Measurements from ENCODE around the gene ELOVL2. TPM values are rescaled to one million over a fixed set of nuclear protein-coding genes. Genes with fewer than 3 reads are reported as not detected.

Gene ELOVL2
- total and polyA plus RNA-seq, 2 experiments from 2014 or later = 13.6 to 20.8 TPM

GRCh38 chr6:10949579-10950490 is 94.3 kb downstream of the ELOVL2 start:
- DNase-seq (ENCODE audit: low spot score) = no peak
- Histone ChIP-seq H3K4me1 (ENCODE audit: insufficient read depth) (no peaks in the 10 kb centered on the region), H3K9me3 (ENCODE audit: low read depth) (no peaks in the 10 kb centered on the region), H3K4me2 (no peak overlapping the region), H3K79me2 (no peaks in the 10 kb centered on the region), H3K27me3 (no peaks in the 10 kb centered on the region), H3K4me3 (no peak overlapping the region), H3K36me3 (replicated peaks; ENCODE audit: insufficient read depth, low read depth) (no peaks in the 10 kb centered on the region), H4K20me1 (ENCODE audit: insufficient read depth, poor library complexity, severe bottlenecking) (no peaks in the 10 kb centered on the region), H2AFZ (no peak overlapping the region), H3K27ac (no peak overlapping the region), H3K9me2 (replicated peaks; ENCODE audit: insufficient read depth) (no peaks in the 10 kb centered on the region)
- TF ChIP-seq CTCF (IDR thresholded peaks at IDR 0.05; ENCODE audit: poor library complexity) (no peak), EZH2 (IDR thresholded peaks at IDR 0.05; ENCODE audit: borderline replicate concordance) (no peak), EZH2phosphoT487 (IDR thresholded peaks at IDR 0.05; ENCODE audit: low read depth, severe bottlenecking, unreplicated experiment) (no peak)
- whole genome bisulfite sequencing (ENCODE audit: low lambda C conversion rate, missing lambda C conversion rate) = 86% methylated on average over 6 of the region's 6 CpGs

- no peak for DNase-seq (ENCODE audit: low spot score)
- no peaks in the 10 kb centered on the region for H3K79me2 ChIP-seq
- H3K4me3 ChIP-seq = no peak overlapping the region
- no peak overlapping the region for H2AFZ ChIP-seq
- no peaks in the 10 kb centered on the region for H4K20me1 ChIP-seq (ENCODE audit: insufficient read depth, poor library complexity, severe bottlenecking)
- 93% methylated on average over 5 of the region's 5 CpGs for WGBS (ENCODE audit: low lambda C conversion rate, missing lambda C conversion rate)
- no peaks in the 10 kb centered on the region for H3K36me3 ChIP-seq (replicated peaks; ENCODE audit: insufficient read depth, low read depth)
- no peak overlapping the region for H3K27ac ChIP-seq
- H3K27me3 ChIP-seq = no peaks in the 10 kb centered on the region
- no peak overlapping the region for H3K4me2 ChIP-seq
- no peaks in the 10 kb centered on the region for H3K4me1 ChIP-seq (ENCODE audit: insufficient read depth)
- no peaks in the 10 kb centered on the region for H3K9me3 ChIP-seq (ENCODE audit: low read depth)
- TF ChIP-seq EZH2phosphoT487 (IDR thresholded peaks at IDR 0.05; ENCODE audit: low read depth, severe bottlenecking, unreplicated experiment) (no peak), CTCF (IDR thresholded peaks at IDR 0.05; ENCODE audit: poor library complexity) (no peak), EZH2 (IDR thresholded peaks at IDR 0.05; ENCODE audit: borderline replicate concordance) (no peak)
- H3K9me2 ChIP-seq (replicated peaks; ENCODE audit: insufficient read depth) = no peaks in the 10 kb centered on the region
Observed at GRCh38 chr6:10947966-10948365, 96.1 kb downstream of the ELOVL2 start.

GRCh38 chr6:10945845-10946244 is 98.3 kb downstream of the ELOVL2 start:
- no peak overlapping the region for H3K27ac ChIP-seq
- DNase-seq (ENCODE audit: low spot score) = no peak
- no peaks in the 10 kb centered on the region for H3K9me2 ChIP-seq (replicated peaks; ENCODE audit: insufficient read depth)
- no peaks in the 10 kb centered on the region for H3K36me3 ChIP-seq (replicated peaks; ENCODE audit: insufficient read depth, low read depth)
- no peaks in the 10 kb centered on the region for H4K20me1 ChIP-seq (ENCODE audit: insufficient read depth, poor library complexity, severe bottlenecking)
- H3K4me2 ChIP-seq = no peak overlapping the region
- 89% methylated on average over 1 of the region's 1 CpG for WGBS (ENCODE audit: low lambda C conversion rate, missing lambda C conversion rate)
- no peak overlapping the region for H2AFZ ChIP-seq
- no peaks in the 10 kb centered on the region for H3K27me3 ChIP-seq
- H3K9me3 ChIP-seq (ENCODE audit: low read depth) = no peaks in the 10 kb centered on the region
- TF ChIP-seq CTCF (IDR thresholded peaks at IDR 0.05; ENCODE audit: poor library complexity) = no peak
- TF ChIP-seq EZH2phosphoT487 (IDR thresholded peaks at IDR 0.05; ENCODE audit: low read depth, severe bottlenecking, unreplicated experiment) = no peak
- no peak for TF ChIP-seq EZH2 (IDR thresholded peaks at IDR 0.05; ENCODE audit: borderline replicate concordance)
- no peaks in the 10 kb centered on the region for H3K79me2 ChIP-seq
- H3K4me1 ChIP-seq (ENCODE audit: insufficient read depth) = no peaks in the 10 kb centered on the region
- no peak overlapping the region for H3K4me3 ChIP-seq

Data from hepatocyte (in vitro differentiated cells).